AG04449 (cell line): ENCODE measurements around the gene MLEC.
A peak's percentile ranks its signal among the peaks of the same experiment; 100 is the strongest.

ENCODE experiments used
- CTCF ChIA-PET: fragments of 350-600 bp; formaldehyde crosslinking; extraction: SDS; loops from one replicate; lab custom pipeline; 2021; ENCODE audit warnings: antibody characterized with exemption; lab: Yijun Ruan, JAX
- POLR2A ChIA-PET: fragments of 400-600, 350-600 bp; formaldehyde crosslinking; extraction: SDS; loops from one replicate; lab custom pipeline; 2020; ENCODE audit warnings: antibody characterized with exemption, inconsistent platforms; lab: Yijun Ruan, JAX
- DNase-seq: peaks from one replicate; pipeline ENCODE4 v3.0.0-alpha.2; 2010; ENCODE audit warnings: low read depth, low spot score
- H3K4me3 ChIP-seq: 2 replicates; pipeline ENCODE4 v1.5.1; 2011; ENCODE audit warnings: low read depth, mild to moderate bottlenecking, control low read depth, low read length
- TF ChIP-seq, protein P1 (sequence below): IDR thresholded peaks from one replicate; pipeline ENCODE4 v1.5.1; 2011; ENCODE audit warnings: mild to moderate bottlenecking, moderate library complexity, low read length, control low read depth, inconsistent platforms; ENCODE audit not compliant: insufficient read depth; ENCODE audit errors: missing control alignments

MLEC gene

DNA sequence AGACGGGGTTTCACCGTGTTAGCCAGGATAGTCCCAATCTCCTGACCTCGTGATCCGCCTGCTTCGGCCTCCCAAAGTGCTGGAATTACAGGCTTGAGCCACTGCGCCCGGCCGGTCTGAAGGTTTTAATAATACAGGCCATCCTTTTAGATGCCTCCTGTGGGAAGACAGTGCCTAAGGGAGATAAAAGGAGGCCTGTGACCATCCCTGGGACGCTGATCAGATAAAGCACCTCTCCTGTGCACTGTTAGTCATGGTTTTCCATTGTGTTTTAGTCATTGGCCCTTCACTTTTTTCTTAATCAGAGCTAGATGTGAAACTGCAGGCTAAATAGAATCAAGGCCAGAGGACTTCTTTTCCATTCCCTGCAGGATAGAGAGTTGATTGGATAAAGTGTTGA lies 31.1 kb downstream of the MLEC start:
- ChIA-PET POLR2A (no interaction called here), CTCF (interaction anchor here (1.7 kb wide), 1 partner anchor 71 kb away, joined by 3 read pairs; no protein-coding TSS in a partner anchor)

DNA sequence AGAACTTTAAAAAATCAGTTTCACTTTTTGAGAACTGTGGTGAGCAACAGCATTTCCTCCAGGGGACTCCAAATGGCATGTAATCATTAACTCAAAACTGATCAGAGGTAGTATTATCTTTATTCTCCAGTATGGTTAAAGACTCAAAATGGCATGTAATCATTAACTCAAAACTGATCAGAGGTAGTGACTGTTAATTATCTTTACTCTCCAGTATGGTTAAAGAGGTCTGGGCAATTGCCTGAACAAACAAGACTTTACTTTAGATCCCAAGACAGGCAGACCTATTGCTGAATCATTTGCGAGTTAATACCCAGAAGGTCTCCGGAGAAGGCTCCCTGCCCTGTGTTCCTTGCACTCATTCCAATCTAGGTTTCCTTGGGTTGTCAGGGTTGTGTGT lies 32.1 kb downstream of the MLEC start:
- no peak overlapping the region for H3K4me3 ChIP-seq
- TF ChIP-seq, protein P1, sequence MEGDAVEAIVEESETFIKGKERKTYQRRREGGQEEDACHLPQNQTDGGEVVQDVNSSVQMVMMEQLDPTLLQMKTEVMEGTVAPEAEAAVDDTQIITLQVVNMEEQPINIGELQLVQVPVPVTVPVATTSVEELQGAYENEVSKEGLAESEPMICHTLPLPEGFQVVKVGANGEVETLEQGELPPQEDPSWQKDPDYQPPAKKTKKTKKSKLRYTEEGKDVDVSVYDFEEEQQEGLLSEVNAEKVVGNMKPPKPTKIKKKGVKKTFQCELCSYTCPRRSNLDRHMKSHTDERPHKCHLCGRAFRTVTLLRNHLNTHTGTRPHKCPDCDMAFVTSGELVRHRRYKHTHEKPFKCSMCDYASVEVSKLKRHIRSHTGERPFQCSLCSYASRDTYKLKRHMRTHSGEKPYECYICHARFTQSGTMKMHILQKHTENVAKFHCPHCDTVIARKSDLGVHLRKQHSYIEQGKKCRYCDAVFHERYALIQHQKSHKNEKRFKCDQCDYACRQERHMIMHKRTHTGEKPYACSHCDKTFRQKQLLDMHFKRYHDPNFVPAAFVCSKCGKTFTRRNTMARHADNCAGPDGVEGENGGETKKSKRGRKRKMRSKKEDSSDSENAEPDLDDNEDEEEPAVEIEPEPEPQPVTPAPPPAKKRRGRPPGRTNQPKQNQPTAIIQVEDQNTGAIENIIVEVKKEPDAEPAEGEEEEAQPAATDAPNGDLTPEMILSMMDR = no peak
- CTCF ChIA-PET = no interaction called here
- POLR2A ChIA-PET = interaction anchor here (0.6 to 1.8 kb wide), 2 partner anchors 8 to 236 kb away, joined by 3 to 10 read pairs; partner anchors contain the start of gene UNC119B
- no peak for DNase-seq

More for the DNA sequence above, 31.1 kb downstream of the MLEC start:
- no peak overlapping the region for H3K4me3 ChIP-seq
- TF ChIP-seq, protein P1 = no peak
- no peak for DNase-seq

DNA sequence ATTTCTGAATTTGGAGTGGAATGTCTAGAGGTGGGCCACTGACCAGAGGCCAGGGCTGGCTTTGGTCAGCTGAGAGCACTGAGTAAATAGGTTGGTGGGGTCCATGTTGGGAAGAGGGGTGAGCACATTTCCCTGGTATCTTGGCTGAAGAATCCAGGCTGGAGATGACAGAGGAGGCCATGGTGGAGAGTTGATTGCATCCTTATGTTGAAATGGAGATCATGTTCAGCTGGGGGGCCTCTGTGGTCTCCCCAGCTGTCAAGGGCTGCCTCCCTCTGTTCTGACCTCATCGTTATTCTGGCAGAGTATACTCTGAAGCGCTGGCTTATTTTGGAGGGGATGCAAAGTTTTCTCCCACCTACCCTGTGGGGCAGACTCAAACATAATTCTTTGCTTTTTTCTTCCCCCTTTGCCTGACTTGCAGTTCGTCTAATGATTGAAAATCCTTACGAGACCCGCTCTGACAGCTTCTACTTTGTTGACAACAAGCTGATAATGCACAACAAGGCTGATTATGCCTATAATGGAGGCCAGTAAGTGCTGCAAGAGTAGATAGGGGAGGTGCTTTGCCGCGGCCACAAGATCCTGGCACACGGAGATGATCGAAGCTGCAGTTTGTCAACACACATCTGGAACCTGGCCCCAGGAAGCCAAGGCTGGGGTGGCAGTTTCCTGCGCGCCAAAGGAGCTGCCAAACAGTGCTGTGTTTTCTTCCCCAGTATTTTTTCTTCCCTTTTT lies 32.7 kb downstream of the MLEC start:
- DNase-seq = no peak
- TF ChIP-seq, protein P1 = no peak
- POLR2A ChIA-PET = interaction anchor here (0.6 to 1.8 kb wide), 2 partner anchors 9 to 236 kb away, joined by 3 to 10 read pairs; partner anchors contain the start of gene UNC119B
- CTCF ChIA-PET = interaction anchor here (1.3 to 2.3 kb wide), 4 partner anchors 9 to 418 kb away, joined by 3 to 23 read pairs (median 8); partner anchors contain the start of genes SIRT4 and UNC119B
- H3K4me3 ChIP-seq = no peak overlapping the region

GRCh38 chr12:120720234-120720986 lies 33.5 kb downstream of the MLEC start:
- no peak overlapping the region for H3K4me3 ChIP-seq
- TF ChIP-seq, protein P1 = no peak
- ChIA-PET CTCF (interaction anchor here (1.3 to 2.3 kb wide), 5 partner anchors 9 to 418 kb away, joined by 3 to 23 read pairs (median 7); partner anchors contain the start of genes SIRT4 and UNC119B), POLR2A (interaction anchor here (0.6 to 1.8 kb wide), 2 partner anchors 9 to 25 kb away, joined by 4 to 10 read pairs; partner anchors contain the start of gene UNC119B)
- DNase-seq = peak; percentile 21

- CTCF ChIA-PET = interaction anchor here (1.3 to 2.3 kb wide), 6 partner anchors 10 to 419 kb away, joined by 3 to 23 read pairs (median 6); partner anchors contain the start of genes SIRT4 and UNC119B
- POLR2A ChIA-PET = interaction anchor here (0.6 to 1.8 kb wide), 3 partner anchors 10 to 25 kb away, joined by 3 to 10 read pairs (median 4); partner anchors contain the start of gene UNC119B
- TF ChIP-seq, protein P1 = no peak
- no peak overlapping the region for H3K4me3 ChIP-seq
- DNase-seq = no peak
These were observed 34.2 kb downstream of the MLEC start for GRCh38 chr12:120720987-120721801.
